Cardiac septum (tissue), 1 donor: Measurements from ENCODE around the gene ZFAND2B. TPM values are rescaled to one million over a fixed set of nuclear protein-coding genes. Genes with fewer than 3 reads are reported as not detected.

Experiments
- total RNA-seq: library from RNA; stranded (reverse); fragmentation: NEBNext Ultra II Directional; extraction: Animal tissue kit (Norgen Biotek cat#: 25700); gene quantifications from one replicate; pipeline ENCODE4 v1.2.1, GENCODE V29; 2021
- donor health status: DM: no; HTN: no; CAD: no.

The ZFAND2B gene
- total RNA-seq, 1 donor from 2014 or later: 23.9 TPM

Other genes with a start within 250 kb of the ZFAND2B start
- gene CDK5R2, start 247.1 kb upstream of the ZFAND2B start, total RNA-seq: not detected
- not detected for gene FEV, start 221.6 kb upstream of the ZFAND2B start, total RNA-seq
- gene CRYBA2, start 213.4 kb upstream of the ZFAND2B start, total RNA-seq: not detected
- not detected for gene CFAP65, start 165.3 kb upstream of the ZFAND2B start, total RNA-seq
- not detected for gene IHH, start 145.9 kb upstream of the ZFAND2B start, total RNA-seq
- gene NHEJ1, start 46.0 kb upstream of the ZFAND2B start, total RNA-seq: 6.7 TPM
- gene SLC23A3, start 36.8 kb upstream of the ZFAND2B start, total RNA-seq: 0.48 TPM
- gene CNPPD1, start 29.9 kb upstream of the ZFAND2B start, total RNA-seq: 67.6 TPM
- gene RETREG2, start 28.5 kb upstream of the ZFAND2B start, total RNA-seq: 31.2 TPM
- gene ABCB6, start 12.2 kb downstream of the ZFAND2B start, total RNA-seq: 17.4 TPM
- gene ATG9A, start 22.9 kb downstream of the ZFAND2B start, total RNA-seq: 66.3 TPM
- 22.4 TPM for gene ANKZF1, start 23.0 kb downstream of the ZFAND2B start, total RNA-seq
- gene GLB1L, start 38.7 kb downstream of the ZFAND2B start, total RNA-seq: 2.0 TPM
- 16.3 TPM for gene STK16, start 38.7 kb downstream of the ZFAND2B start, total RNA-seq
- not detected for gene TUBA4B, start 46.5 kb downstream of the ZFAND2B start, total RNA-seq
- gene TUBA4A, start 47.1 kb downstream of the ZFAND2B start, total RNA-seq: 164 TPM
- 78.0 TPM for gene DNAJB2, start 72.6 kb downstream of the ZFAND2B start, total RNA-seq
- 0.97 TPM for gene PTPRN, start 102.6 kb downstream of the ZFAND2B start, total RNA-seq
- not detected for gene RESP18, start 126.0 kb downstream of the ZFAND2B start, total RNA-seq
- 47.2 TPM for gene DNPEP, start 181.1 kb downstream of the ZFAND2B start, total RNA-seq
- gene DES, start 211.6 kb downstream of the ZFAND2B start, total RNA-seq: 21,230 TPM
- 199 TPM for gene SPEG, start 228.1 kb downstream of the ZFAND2B start, total RNA-seq